WTC11 (cell line): ENCODE results near the gene PRTN3. TPM values are rescaled to one million over a fixed set of nuclear protein-coding genes. Genes with fewer than 3 reads are reported as not detected.

Experiments used
- ATAC-seq: fragments of 200-7000 bp; cut with Tn5 transposase; 2 replicates; pipeline ENCODE4 v1.10.0; 2021; ENCODE audit warnings: mild to moderate bottlenecking, moderate library complexity
- CTCF ChIA-PET: fragments of 300-600 bp; sonication (Branson Sonifier 250); formaldehyde crosslinking; loops from one replicate; lab custom pipeline; 2021; ENCODE audit warnings: antibody characterized with exemption; lab: Charles Lee
- POLR2A ChIA-PET: fragments of 350-600 bp; sonication (Branson Sonifier 250); formaldehyde crosslinking; loops from one replicate; lab custom pipeline; 2021; ENCODE audit warnings: antibody characterized with exemption; lab: Charles Lee
- DNase-seq: peaks from one replicate; pipeline ENCODE4 v3.0.0; 2021; ENCODE audit warnings: low spot score
- H3K27ac Mint-ChIP-seq: 2 replicates; pipeline ENCODE4 v1.8.0; 2021; ENCODE audit warnings: mixed read lengths
- H3K27me3 Mint-ChIP-seq: 2 replicates; pipeline ENCODE4 v1.8.0; 2021; ENCODE audit warnings: low read depth, mild to moderate bottlenecking, moderate library complexity, mixed read lengths
- H3K36me3 Mint-ChIP-seq: 2 replicates; pipeline ENCODE4 v1.8.0; 2021; ENCODE audit warnings: mixed read lengths
- H3K4me1 Mint-ChIP-seq: 2 replicates; pipeline ENCODE4 v1.8.0; 2022; ENCODE audit warnings: mixed read lengths
- H3K4me3 Mint-ChIP-seq: 2 replicates; pipeline ENCODE4 v1.8.0; 2021; ENCODE audit warnings: mild to moderate bottlenecking, moderate library complexity, mixed read lengths
- H3K9me3 Mint-ChIP-seq: 2 replicates; pipeline ENCODE4 v1.8.0; 2021; ENCODE audit warnings: mixed read lengths
- GTF2I ChIP-seq: fragments of 250-450 bp; sonication (Bioruptor Pico); conservative IDR thresholded peaks from 2 replicates; pipeline ENCODE4 v1.4.0; 2021; ENCODE audit warnings: mild to moderate bottlenecking
- JAZF1 ChIP-seq: fragments of 250-450 bp; sonication (Bioruptor Pico); IDR thresholded peaks from 2 replicates; pipeline ENCODE4 v1.9.0; 2021; ENCODE audit warnings: moderate library complexity, mild to moderate bottlenecking, inconsistent platforms
- NR1H2 ChIP-seq: sonication (generic); formaldehyde crosslinking; IDR thresholded peaks from 2 replicates; pipeline ENCODE4 v1.9.0; 2021; ENCODE audit warnings: mild to moderate bottlenecking, moderate library complexity, missing genetic modification reagents
- TEAD1 ChIP-seq: sonication (generic); formaldehyde crosslinking; IDR thresholded peaks from 2 replicates; pipeline ENCODE4 v1.8.0; 2022; ENCODE audit warnings: mild to moderate bottlenecking, missing genetic modification reagents
- TP53 ChIP-seq: sonication (generic); formaldehyde crosslinking; IDR thresholded peaks from 2 replicates; pipeline ENCODE4 v1.8.1; 2023; ENCODE audit warnings: mild to moderate bottlenecking, missing genetic modification reagents
- ZBTB21 ChIP-seq: sonication (generic); formaldehyde crosslinking; IDR thresholded peaks from 2 replicates; pipeline ENCODE4 v1.8.1; 2023; ENCODE audit warnings: mild to moderate bottlenecking, missing genetic modification reagents, borderline replicate concordance
- total RNA-seq: library from RNA; stranded (reverse); gene quantifications from 3 replicates; pipeline ENCODE4 v1.2.3, GENCODE V29; 2021
- TF ChIP-seq, protein P1 (sequence below): fragments of 250-450 bp; sonication (Bioruptor Pico); IDR thresholded peaks from 2 replicates; pipeline ENCODE4 v1.9.0; 2021; ENCODE audit warnings: mild to moderate bottlenecking, borderline replicate concordance
- TF ChIP-seq, protein P2 (sequence below): sonication (generic); formaldehyde crosslinking; IDR thresholded peaks from 2 replicates; pipeline ENCODE4 v1.8.1; 2023; ENCODE audit warnings: mild to moderate bottlenecking, moderate library complexity, missing genetic modification reagents
- TF ChIP-seq, protein P3 (sequence below): fragments of 250-450 bp; sonication (Bioruptor Pico); conservative IDR thresholded peaks from 2 replicates; pipeline ENCODE4 v1.9.0; 2021; ENCODE audit warnings: mild to moderate bottlenecking
- TF ChIP-seq, protein P4 (sequence below): sonication (generic); formaldehyde crosslinking; IDR thresholded peaks from 2 replicates; pipeline ENCODE4 v1.8.0; 2022; ENCODE audit warnings: mild to moderate bottlenecking, missing genetic modification reagents
- TF ChIP-seq, protein P5 (sequence below): fragments of 250-450 bp; sonication (Bioruptor Pico); IDR thresholded peaks from 2 replicates; pipeline ENCODE4 v1.9.0; 2021; ENCODE audit warnings: mild to moderate bottlenecking
- TF ChIP-seq, protein P6 (sequence below): sonication (generic); formaldehyde crosslinking; IDR thresholded peaks from 2 replicates; pipeline ENCODE4 v1.8.0; 2023; ENCODE audit warnings: mild to moderate bottlenecking, missing genetic modification reagents

Gene PRTN3
- total RNA-seq, 1 experiment from 2014 or later = 0.61 TPM

DNA sequence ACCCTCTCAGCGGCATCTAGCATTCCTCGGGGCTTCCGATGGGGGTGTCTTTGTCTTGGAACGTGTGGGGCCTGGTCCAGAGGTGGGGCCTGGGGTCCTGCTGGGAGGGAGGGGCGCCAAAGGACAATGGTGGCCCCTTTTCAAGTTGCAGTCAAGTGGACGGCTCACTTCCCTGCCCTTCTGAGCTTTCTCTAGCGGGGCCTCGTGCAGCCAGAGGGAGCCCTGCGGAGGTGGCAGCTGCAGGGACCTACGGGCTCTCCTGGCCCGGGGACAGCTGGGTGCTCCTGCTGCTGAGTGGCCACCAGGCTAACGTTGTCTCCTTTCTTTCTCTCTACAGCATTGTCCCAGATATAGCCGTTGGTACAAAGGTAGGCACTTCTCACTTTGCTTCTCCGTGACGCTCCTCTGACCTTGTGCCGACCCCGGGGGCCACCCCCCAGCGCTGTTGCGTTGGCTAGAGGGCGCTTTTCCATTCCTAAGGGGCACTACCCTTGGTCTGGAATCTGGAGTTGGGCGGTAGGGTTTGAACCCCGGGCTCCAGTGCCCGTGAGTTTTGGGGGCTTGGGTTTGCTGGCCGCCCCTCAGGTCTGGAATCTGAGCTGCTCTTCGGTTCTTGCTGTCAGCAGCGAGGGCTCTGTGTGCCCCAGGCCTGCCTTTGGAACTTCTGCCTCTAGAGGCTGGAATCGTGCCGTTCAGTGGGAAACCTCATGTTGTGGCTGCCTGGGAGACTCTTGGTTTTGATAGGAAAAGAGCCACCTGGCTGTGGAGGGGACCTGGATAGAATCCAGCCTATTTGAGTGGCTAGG lies 41.5 kb upstream of the PRTN3 start:
- no peaks in the 10 kb centered on the region for H3K9me3 Mint-ChIP-seq
- H3K36me3 Mint-ChIP-seq = peaks cover 39% of the 10 kb centered on the region
- peak overlapping the region; percentile 97 for H3K27ac Mint-ChIP-seq
- ATAC-seq (no peak), DNase-seq (no peak)
- no peaks in the 10 kb centered on the region for H3K27me3 Mint-ChIP-seq
- TF ChIP-seq, protein P1, sequence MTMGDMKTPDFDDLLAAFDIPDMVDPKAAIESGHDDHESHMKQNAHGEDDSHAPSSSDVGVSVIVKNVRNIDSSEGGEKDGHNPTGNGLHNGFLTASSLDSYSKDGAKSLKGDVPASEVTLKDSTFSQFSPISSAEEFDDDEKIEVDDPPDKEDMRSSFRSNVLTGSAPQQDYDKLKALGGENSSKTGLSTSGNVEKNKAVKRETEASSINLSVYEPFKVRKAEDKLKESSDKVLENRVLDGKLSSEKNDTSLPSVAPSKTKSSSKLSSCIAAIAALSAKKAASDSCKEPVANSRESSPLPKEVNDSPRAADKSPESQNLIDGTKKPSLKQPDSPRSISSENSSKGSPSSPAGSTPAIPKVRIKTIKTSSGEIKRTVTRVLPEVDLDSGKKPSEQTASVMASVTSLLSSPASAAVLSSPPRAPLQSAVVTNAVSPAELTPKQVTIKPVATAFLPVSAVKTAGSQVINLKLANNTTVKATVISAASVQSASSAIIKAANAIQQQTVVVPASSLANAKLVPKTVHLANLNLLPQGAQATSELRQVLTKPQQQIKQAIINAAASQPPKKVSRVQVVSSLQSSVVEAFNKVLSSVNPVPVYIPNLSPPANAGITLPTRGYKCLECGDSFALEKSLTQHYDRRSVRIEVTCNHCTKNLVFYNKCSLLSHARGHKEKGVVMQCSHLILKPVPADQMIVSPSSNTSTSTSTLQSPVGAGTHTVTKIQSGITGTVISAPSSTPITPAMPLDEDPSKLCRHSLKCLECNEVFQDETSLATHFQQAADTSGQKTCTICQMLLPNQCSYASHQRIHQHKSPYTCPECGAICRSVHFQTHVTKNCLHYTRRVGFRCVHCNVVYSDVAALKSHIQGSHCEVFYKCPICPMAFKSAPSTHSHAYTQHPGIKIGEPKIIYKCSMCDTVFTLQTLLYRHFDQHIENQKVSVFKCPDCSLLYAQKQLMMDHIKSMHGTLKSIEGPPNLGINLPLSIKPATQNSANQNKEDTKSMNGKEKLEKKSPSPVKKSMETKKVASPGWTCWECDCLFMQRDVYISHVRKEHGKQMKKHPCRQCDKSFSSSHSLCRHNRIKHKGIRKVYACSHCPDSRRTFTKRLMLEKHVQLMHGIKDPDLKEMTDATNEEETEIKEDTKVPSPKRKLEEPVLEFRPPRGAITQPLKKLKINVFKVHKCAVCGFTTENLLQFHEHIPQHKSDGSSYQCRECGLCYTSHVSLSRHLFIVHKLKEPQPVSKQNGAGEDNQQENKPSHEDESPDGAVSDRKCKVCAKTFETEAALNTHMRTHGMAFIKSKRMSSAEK (CRISPR knock-in tag) = no peak
- TF ChIP-seq, protein P2, sequence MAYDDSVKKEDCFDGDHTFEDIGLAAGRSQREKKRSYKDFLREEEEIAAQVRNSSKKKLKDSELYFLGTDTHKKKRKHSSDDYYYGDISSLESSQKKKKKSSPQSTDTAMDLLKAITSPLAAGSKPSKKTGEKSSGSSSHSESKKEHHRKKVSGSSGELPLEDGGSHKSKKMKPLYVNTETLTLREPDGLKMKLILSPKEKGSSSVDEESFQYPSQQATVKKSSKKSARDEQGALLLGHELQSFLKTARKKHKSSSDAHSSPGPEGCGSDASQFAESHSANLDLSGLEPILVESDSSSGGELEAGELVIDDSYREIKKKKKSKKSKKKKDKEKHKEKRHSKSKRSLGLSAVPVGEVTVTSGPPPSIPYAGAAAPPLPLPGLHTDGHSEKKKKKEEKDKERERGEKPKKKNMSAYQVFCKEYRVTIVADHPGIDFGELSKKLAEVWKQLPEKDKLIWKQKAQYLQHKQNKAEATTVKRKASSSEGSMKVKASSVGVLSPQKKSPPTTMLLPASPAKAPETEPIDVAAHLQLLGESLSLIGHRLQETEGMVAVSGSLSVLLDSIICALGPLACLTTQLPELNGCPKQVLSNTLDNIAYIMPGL = no peak; the same call in 1 of the 2 replicates
- TF ChIP-seq, protein P3, sequence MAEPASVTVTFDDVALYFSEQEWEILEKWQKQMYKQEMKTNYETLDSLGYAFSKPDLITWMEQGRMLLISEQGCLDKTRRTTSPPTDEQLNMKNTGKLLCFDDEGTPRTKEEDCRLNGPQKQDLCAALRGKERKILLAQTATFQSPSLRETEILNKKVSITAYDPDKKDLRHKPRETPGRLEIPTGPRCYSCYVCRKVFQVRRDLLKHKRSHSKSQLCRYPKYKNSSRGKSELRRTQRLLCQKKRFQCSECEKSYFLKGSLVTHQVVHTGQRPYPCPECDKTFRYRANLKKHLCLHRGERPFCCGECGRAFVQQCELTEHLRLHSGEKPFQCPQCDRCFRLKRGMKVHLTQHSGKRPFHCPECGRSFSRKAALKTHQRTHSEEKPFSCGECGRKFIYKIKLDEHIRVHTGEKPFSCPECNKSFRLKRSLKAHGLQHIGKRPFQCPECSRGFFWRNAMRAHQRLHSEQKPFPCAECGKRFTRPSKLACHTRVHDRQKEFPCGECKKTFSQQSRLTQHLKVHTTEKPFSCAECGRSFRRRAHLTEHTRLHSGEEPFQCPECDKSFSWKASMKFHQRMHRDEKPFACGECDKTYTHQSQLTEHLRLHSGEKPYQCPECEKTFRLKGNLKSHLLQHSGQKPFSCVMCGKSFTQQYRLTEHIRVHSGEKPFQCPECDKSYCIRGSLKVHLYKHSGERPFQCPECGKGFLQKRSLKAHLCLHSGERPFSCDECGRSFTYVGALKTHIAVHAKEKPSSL = no peak
- TF ChIP-seq ZBTB21 (CRISPR knock-in tag) = no peak
- no peak for TF ChIP-seq NR1H2
- no peak for TF ChIP-seq TP53 (CRISPR knock-in tag)
- TF ChIP-seq, protein P4, sequence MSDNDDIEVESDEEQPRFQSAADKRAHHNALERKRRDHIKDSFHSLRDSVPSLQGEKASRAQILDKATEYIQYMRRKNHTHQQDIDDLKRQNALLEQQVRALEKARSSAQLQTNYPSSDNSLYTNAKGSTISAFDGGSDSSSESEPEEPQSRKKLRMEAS = 0 out of 2 replicates have a peak, but pooled peaks have one; percentile 19
- TF ChIP-seq, protein P5, sequence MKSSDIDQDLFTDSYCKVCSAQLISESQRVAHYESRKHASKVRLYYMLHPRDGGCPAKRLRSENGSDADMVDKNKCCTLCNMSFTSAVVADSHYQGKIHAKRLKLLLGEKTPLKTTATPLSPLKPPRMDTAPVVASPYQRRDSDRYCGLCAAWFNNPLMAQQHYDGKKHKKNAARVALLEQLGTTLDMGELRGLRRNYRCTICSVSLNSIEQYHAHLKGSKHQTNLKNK (CRISPR knock-in tag) = no peak
- no peak for TF ChIP-seq GTF2I
- TF ChIP-seq, protein P6, sequence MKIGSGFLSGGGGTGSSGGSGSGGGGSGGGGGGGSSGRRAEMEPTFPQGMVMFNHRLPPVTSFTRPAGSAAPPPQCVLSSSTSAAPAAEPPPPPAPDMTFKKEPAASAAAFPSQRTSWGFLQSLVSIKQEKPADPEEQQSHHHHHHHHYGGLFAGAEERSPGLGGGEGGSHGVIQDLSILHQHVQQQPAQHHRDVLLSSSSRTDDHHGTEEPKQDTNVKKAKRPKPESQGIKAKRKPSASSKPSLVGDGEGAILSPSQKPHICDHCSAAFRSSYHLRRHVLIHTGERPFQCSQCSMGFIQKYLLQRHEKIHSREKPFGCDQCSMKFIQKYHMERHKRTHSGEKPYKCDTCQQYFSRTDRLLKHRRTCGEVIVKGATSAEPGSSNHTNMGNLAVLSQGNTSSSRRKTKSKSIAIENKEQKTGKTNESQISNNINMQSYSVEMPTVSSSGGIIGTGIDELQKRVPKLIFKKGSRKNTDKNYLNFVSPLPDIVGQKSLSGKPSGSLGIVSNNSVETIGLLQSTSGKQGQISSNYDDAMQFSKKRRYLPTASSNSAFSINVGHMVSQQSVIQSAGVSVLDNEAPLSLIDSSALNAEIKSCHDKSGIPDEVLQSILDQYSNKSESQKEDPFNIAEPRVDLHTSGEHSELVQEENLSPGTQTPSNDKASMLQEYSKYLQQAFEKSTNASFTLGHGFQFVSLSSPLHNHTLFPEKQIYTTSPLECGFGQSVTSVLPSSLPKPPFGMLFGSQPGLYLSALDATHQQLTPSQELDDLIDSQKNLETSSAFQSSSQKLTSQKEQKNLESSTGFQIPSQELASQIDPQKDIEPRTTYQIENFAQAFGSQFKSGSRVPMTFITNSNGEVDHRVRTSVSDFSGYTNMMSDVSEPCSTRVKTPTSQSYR (CRISPR knock-in tag) = no peak
- no peak for TF ChIP-seq JAZF1 (CRISPR knock-in tag)
- 0 out of 2 replicates have a peak, but pooled peaks have one; percentile 25 for TF ChIP-seq TEAD1 (CRISPR knock-in tag)
- peak overlapping the region; percentile 87 for H3K4me3 Mint-ChIP-seq
- ChIA-PET CTCF (interaction anchor here (0.6 to 1.4 kb wide), 6 partner anchors 13 to 283 kb away, joined by 3 to 6 read pairs (median 3); no protein-coding TSS in a partner anchor), POLR2A (interaction anchor here (1.0 to 1.5 kb wide), 6 partner anchors 10 to 144 kb away, joined by 3 to 5 read pairs (median 4); no protein-coding TSS in a partner anchor)
- peaks cover 43% of the 10 kb centered on the region for H3K4me1 Mint-ChIP-seq
